HepG2 (cell line): ENCODE measurements around the gene PAQR5. TPM values are rescaled to one million over a fixed set of nuclear protein-coding genes. Genes with fewer than 3 reads are reported as not detected.
A peak's percentile ranks its signal among the peaks of the same experiment; 100 is the strongest.

Source experiments
- DMTF1 ChIP-seq: sonication (generic); formaldehyde crosslinking; IDR thresholded peaks from 2 replicates; pipeline ENCODE4 v1.4.0; 2020; ENCODE audit warnings: mild to moderate bottlenecking, missing genetic modification reagents
- DNMT3B ChIP-seq: conservative IDR thresholded peaks from 2 replicates; pipeline ENCODE4 v1.6.1; 2016; ENCODE audit warnings: missing biosample characterization, control low read depth
- GABPB1 ChIP-seq: IDR thresholded peaks from 2 replicates; pipeline ENCODE4 v1.6.1; 2016; ENCODE audit warnings: mild to moderate bottlenecking, missing genetic modification reagents, moderate library complexity, missing compliant biosample characterization
- HIVEP1 ChIP-seq: sonication (generic); formaldehyde crosslinking; IDR thresholded peaks from 2 replicates; pipeline ENCODE4 v1.4.0; 2020; ENCODE audit warnings: mild to moderate bottlenecking, missing genetic modification reagents
- HMG20A ChIP-seq: IDR thresholded peaks from 2 replicates; pipeline ENCODE4 v1.6.1; 2016; ENCODE audit warnings: borderline replicate concordance
- IRX3 ChIP-seq: sonication (generic); formaldehyde crosslinking; IDR thresholded peaks from 2 replicates; pipeline ENCODE4 v1.8.1; 2023; ENCODE audit warnings: mild to moderate bottlenecking, low read depth, missing genetic modification reagents, borderline replicate concordance
- MAFK ChIP-seq, 2 experiments: IDR thresholded peaks in 1 of 2; conservative IDR thresholded peaks in 1 of 2; 2 replicates each; pipeline ENCODE4 v1.6.1; 2011; ENCODE audit warnings: improper control_type of control experiment in 2 of 2, low read length in 2 of 2
- MED13 ChIP-seq: sonication (generic); formaldehyde crosslinking; IDR thresholded peaks from 2 replicates; pipeline ENCODE4 v1.5.0; 2020; ENCODE audit warnings: missing genetic modification reagents
- MTA3 ChIP-seq: sonication (generic); formaldehyde crosslinking; IDR thresholded peaks from 2 replicates; pipeline ENCODE4 v1.4.0; 2020; ENCODE audit warnings: missing genetic modification reagents
- RAD51 ChIP-seq: fragments of 450-650 bp; IDR thresholded peaks from 2 replicates; pipeline ENCODE4 v1.6.1; 2016; ENCODE audit warnings: borderline replicate concordance
- SRSF4 ChIP-seq: fragments of 200-400 bp; formaldehyde crosslinking; IDR thresholded peaks from one replicate; pipeline ENCODE4 v1.6.1; 2018; ENCODE audit warnings: mild to moderate bottlenecking, low read depth, low read length, moderate library complexity; ENCODE audit not compliant: poor library complexity, severe bottlenecking
- ZBTB39 ChIP-seq: sonication (generic); formaldehyde crosslinking; IDR thresholded peaks from 2 replicates; pipeline ENCODE4 v1.5.0; 2020; ENCODE audit warnings: missing genetic modification reagents
- ZFP91 ChIP-seq: sonication (generic); formaldehyde crosslinking; IDR thresholded peaks from 2 replicates; pipeline ENCODE4 v1.9.0; 2022; ENCODE audit warnings: missing genetic modification reagents, mild to moderate bottlenecking, borderline replicate concordance
- ZNF253 ChIP-seq: sonication (generic); formaldehyde crosslinking; IDR thresholded peaks from 2 replicates; pipeline ENCODE4 v1.8.0; 2022; ENCODE audit warnings: mild to moderate bottlenecking, missing genetic modification reagents, borderline replicate concordance
- ZNF510 ChIP-seq: sonication (generic); formaldehyde crosslinking; IDR thresholded peaks from 2 replicates; pipeline ENCODE4 v1.4.0; 2020; ENCODE audit warnings: low read depth, mild to moderate bottlenecking, missing genetic modification reagents
- ZNF687 ChIP-seq: sonication (generic); formaldehyde crosslinking; IDR thresholded peaks from 2 replicates; pipeline ENCODE4 v1.5.1; 2020; ENCODE audit warnings: mild to moderate bottlenecking, missing genetic modification reagents, moderate library complexity
- polyA plus RNA-seq, 8 experiments: library from polyadenylated mRNA; depleted of rRNA in 3 of 8; stranded (reverse) in 7 of 8; unstranded in 1 of 8; fragments of >200 nt; fragmentation: Illumina TruSeq in 4 of 8; extraction: Trizol in 4 of 8; gene quantifications; 2 replicates each; pipeline versions ENCODE4 v1.2.1 to v1.2.3, GENCODE V29; 2011 to 2016; ENCODE audit warnings: low read depth in 4 of 8, missing spikeins in 1 of 8, mixed read lengths in 1 of 8; ENCODE audit not compliant: insufficient read depth in 1 of 8
- total RNA-seq, 5 experiments: library from RNA; depleted of rRNA; stranded (reverse); fragments of >200 nt; fragmentation: Illumina TruSeq; extraction: Trizol; gene quantifications; 2 replicates each; pipeline ENCODE4 v1.2.3, GENCODE V29; 2016; ENCODE audit warnings: low read depth in 1 of 5

Gene PAQR5
- total and polyA plus RNA-seq, 2 of the 13 experiments (the other 11 are each of a cell fraction or from before 2014, with no cell fraction given), result 0.53 to 1.3 TPM

GRCh38 chr15:69452692-69453521 is 154.2 kb downstream of the PAQR5 start, which contains the start of gene RPLP1 (continued):
- TF ChIP-seq DMTF1, result no peak
- TF ChIP-seq ZBTB39 (CRISPR knock-in tag), result no peak
- peak; percentile 92 for TF ChIP-seq ZNF687 (CRISPR knock-in tag)
- peak; percentile 95 for TF ChIP-seq GABPB1 (CRISPR knock-in tag)
- no peak for TF ChIP-seq MAFK (conservative IDR thresholded peaks at IDR 0.05 in 1 of 2, IDR thresholded peaks at IDR 0.05 in 1 of 2; ENCODE audit: low read length in 2 of 2)
- no peak for TF ChIP-seq ZNF510 (CRISPR knock-in tag)
- no peak for TF ChIP-seq ZNF253 (CRISPR knock-in tag)
- TF ChIP-seq ZFP91 (CRISPR knock-in tag), result peak; percentile 93
- peak; percentile 96 for TF ChIP-seq IRX3 (CRISPR knock-in tag)
- no peak for TF ChIP-seq HMG20A (CRISPR knock-in tag)
- TF ChIP-seq MED13 (CRISPR knock-in tag), result peak; percentile 49; the same call in 1 of the 2 replicates
- TF ChIP-seq SRSF4, result no peak
- no peak for TF ChIP-seq MTA3
- TF ChIP-seq RAD51, result no peak
- no peak; the same call in 1 of the 2 replicates for TF ChIP-seq DNMT3B (CRISPR knock-in tag)
- peak; percentile 56; the same call in 1 of the 2 replicates for TF ChIP-seq HIVEP1
